K562 (cell line): ENCODE measurements around the gene NFATC2. TPM values are rescaled to one million over a fixed set of nuclear protein-coding genes. Genes with fewer than 3 reads are reported as not detected.

Experiments
- CBFA2T3 ChIP-seq: fragments of 450-650 bp; IDR thresholded peaks from 2 replicates; pipeline ENCODE4 v1.6.1; 2017
- CCNT2 ChIP-seq: IDR thresholded peaks from 2 replicates; pipeline ENCODE4 v1.6.1; 2011; ENCODE audit warnings: borderline replicate concordance, low read depth, mild to moderate bottlenecking, moderate library complexity, mixed read lengths, low read length; ENCODE audit not compliant: insufficient read length; ENCODE audit errors: extremely low read depth
- CHD2 ChIP-seq: IDR thresholded peaks from 2 replicates; pipeline ENCODE4 v1.6.1; 2011; ENCODE audit warnings: low read depth, low read length
- DLX4 ChIP-seq: fragments of 250-450 bp; sonication (Bioruptor Pico); IDR thresholded peaks from 2 replicates; pipeline ENCODE4 v1.6.1; 2021; ENCODE audit warnings: mild to moderate bottlenecking
- ELK1 ChIP-seq: sonication (generic); formaldehyde crosslinking; IDR thresholded peaks from 2 replicates; pipeline ENCODE4 v1.8.1; 2022; ENCODE audit warnings: missing genetic modification reagents
- EWSR1 ChIP-seq: fragments of 450-650 bp; IDR thresholded peaks from 2 replicates; pipeline ENCODE4 v1.6.1; 2018; ENCODE audit warnings: borderline replicate concordance, mild to moderate bottlenecking, low read depth, moderate library complexity; ENCODE audit not compliant: partially characterized antibody
- FOSL1 ChIP-seq: fragments of 200-800 bp; sonication (Bioruptor generic); conservative IDR thresholded peaks from 2 replicates; pipeline ENCODE4 v1.6.1; 2016; ENCODE audit warnings: missing genetic modification characterization, missing compliant biosample characterization
- FOXJ2 ChIP-seq: fragments of 200-800 bp; sonication (Bioruptor generic); IDR thresholded peaks from 2 replicates; pipeline ENCODE4 v1.6.1; 2016; ENCODE audit warnings: missing genetic modification characterization, missing compliant biosample characterization
- FOXK1 ChIP-seq: sonication (generic); formaldehyde crosslinking; IDR thresholded peaks from 2 replicates; pipeline ENCODE4 v1.8.0; 2022; ENCODE audit warnings: missing genetic modification reagents, mild to moderate bottlenecking, borderline replicate concordance
- MTA3 ChIP-seq: fragments of 450-650 bp; formaldehyde crosslinking; IDR thresholded peaks from 2 replicates; pipeline ENCODE4 v1.6.1; 2017; ENCODE audit warnings: mild to moderate bottlenecking, borderline replicate concordance
- NFATC3 ChIP-seq: fragments of 450-650 bp; IDR thresholded peaks from 2 replicates; pipeline ENCODE4 v1.6.1; 2017; ENCODE audit warnings: mild to moderate bottlenecking
- PHF20 ChIP-seq: fragments of 450-650 bp; IDR thresholded peaks from 2 replicates; pipeline ENCODE4 v1.6.1; 2018; ENCODE audit not compliant: partially characterized antibody
- POLR3G ChIP-seq: IDR thresholded peaks from 2 replicates; pipeline ENCODE4 v1.6.1; 2011; ENCODE audit not compliant: insufficient read length, insufficient replicate concordance; ENCODE audit errors: extremely low read depth
- SMARCA4 ChIP-seq: fragments of 450-650 bp; IDR thresholded peaks from 2 replicates; pipeline ENCODE4 v1.6.1; 2016
- SREBF1 ChIP-seq: fragments of 150-350 bp; IDR thresholded peaks from 2 replicates; pipeline ENCODE4 v1.6.1; 2014; ENCODE audit warnings: antibody characterized with exemption, low read depth, low read length, borderline replicate concordance
- TARDBP ChIP-seq: fragments of 450-650 bp; IDR thresholded peaks from 2 replicates; pipeline ENCODE4 v1.6.1; 2016
- ZNF165 ChIP-seq: fragments of 250-450 bp; sonication (Bioruptor Pico); IDR thresholded peaks from 2 replicates; pipeline ENCODE4 v1.4.0; 2020; ENCODE audit warnings: borderline replicate concordance
- ZNF175 ChIP-seq: fragments of 200-800 bp; sonication (Bioruptor generic); IDR thresholded peaks from 2 replicates; pipeline ENCODE4 v1.6.1; 2016; ENCODE audit warnings: low read depth, mild to moderate bottlenecking, missing genetic modification characterization, missing compliant biosample characterization
- ZNF197 ChIP-seq: fragments of 200-800 bp; sonication (Bioruptor generic); IDR thresholded peaks from 2 replicates; pipeline ENCODE4 v1.6.1; 2016; ENCODE audit warnings: low read depth, missing genetic modification characterization, missing compliant biosample characterization
- ZNF384 ChIP-seq: IDR thresholded peaks from 2 replicates; pipeline ENCODE4 v1.6.1; 2012; ENCODE audit warnings: low read depth, low read length, improper control_type of control experiment
- ZNF408 ChIP-seq: fragments of 250-450 bp; sonication (Bioruptor Pico); IDR thresholded peaks from 2 replicates; pipeline ENCODE4 v1.4.0; 2020; ENCODE audit warnings: low read depth, mild to moderate bottlenecking, moderate library complexity
- ZNF551 ChIP-seq: fragments of 250-450 bp; sonication (Bioruptor Pico); IDR thresholded peaks from 2 replicates; pipeline ENCODE4 v1.5.0; 2021; ENCODE audit warnings: mild to moderate bottlenecking, moderate library complexity
- ZNF586 ChIP-seq: fragments of 450-650 bp; formaldehyde crosslinking; conservative IDR thresholded peaks from 2 replicates; pipeline ENCODE4 v1.4.0; 2020; ENCODE audit warnings: mild to moderate bottlenecking, moderate library complexity
- ZNF740 ChIP-seq, 3 experiments: fragments of 200-800 bp in 1 of 3; sonication (Bioruptor generic) in 1 of 3; sonication (generic) in 1 of 3; formaldehyde crosslinking in 1 of 3; IDR thresholded peaks; 2 replicates each; pipeline versions ENCODE4 v1.6.1 to v1.8.0; 2016 to 2022; ENCODE audit warnings: mild to moderate bottlenecking in 2 of 3, missing compliant biosample characterization in 2 of 3, missing genetic modification characterization in 2 of 3, missing genetic modification reagents in 1 of 3
- polyA plus RNA-seq, 8 experiments: library from polyadenylated mRNA; depleted of rRNA in 4 of 8; stranded (reverse) in 5 of 8; unstranded in 3 of 8; fragments of >200 nt; fragmentation: Nextera tagmentation in 2 of 8; fragmentation: Illumina TruSeq in 1 of 8; extraction: Ambion mirVana in 2 of 8; extraction: Trizol in 1 of 8; gene quantifications; 2 replicates each; pipeline versions ENCODE4 v1.2.1 to v1.2.3, GENCODE V29; 2011 to 2014; ENCODE audit warnings: inconsistent platforms in 1 of 8, missing spikeins in 1 of 8
- total RNA-seq, 7 experiments: library from RNA; depleted of rRNA in 6 of 7; stranded (reverse); fragments of >200 nt in 6 of 7; fragmentation: Illumina TruSeq in 2 of 7; extraction: Trizol in 2 of 7; gene quantifications; 2 replicates each; pipeline versions ENCODE4 v1.2.1 to v1.2.3, GENCODE V29; 2011 to 2021; ENCODE audit warnings: low replicate concordance in 1 of 7
- TF ChIP-seq, protein P1 (sequence below): fragments of 150-350 bp; IDR thresholded peaks from 2 replicates; pipeline ENCODE4 v1.6.1; 2014; ENCODE audit warnings: low read depth, mild to moderate bottlenecking, low read length, borderline replicate concordance

NFATC2 gene
- total and polyA plus RNA-seq, 9 of the 15 experiments (the other 6 are each of a cell fraction or from before 2014, with no cell fraction given), result 1.9 to 11.2 (median 3.0) TPM

DNA sequence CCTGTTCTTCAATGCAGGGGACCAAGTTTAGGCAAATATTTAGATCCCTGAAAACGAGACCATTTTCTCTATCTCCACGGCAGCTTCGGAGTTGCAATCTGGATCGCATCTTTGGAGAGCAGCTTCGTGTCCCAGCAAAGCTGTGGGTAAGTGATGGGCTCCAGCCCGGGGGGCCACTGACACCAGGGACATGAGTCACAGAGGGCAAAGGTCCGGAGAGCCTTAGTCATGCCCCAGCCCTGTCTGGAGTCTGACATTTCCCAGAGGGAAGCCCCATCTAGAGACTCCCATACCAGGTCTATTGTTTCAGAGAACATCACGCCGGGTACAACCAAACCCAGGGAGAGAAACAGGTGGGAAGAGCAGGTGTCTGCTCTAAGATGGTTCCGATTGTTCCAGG, 95.9 kb downstream of the NFATC2 start (continued):
- TF ChIP-seq ELK1 (CRISPR knock-in tag), result no peak
- no peak for TF ChIP-seq EWSR1
- no peak for TF ChIP-seq ZNF384
- no peak for TF ChIP-seq CHD2
- no peak for TF ChIP-seq FOXK1 (CRISPR knock-in tag)
- TF ChIP-seq, protein P1, sequence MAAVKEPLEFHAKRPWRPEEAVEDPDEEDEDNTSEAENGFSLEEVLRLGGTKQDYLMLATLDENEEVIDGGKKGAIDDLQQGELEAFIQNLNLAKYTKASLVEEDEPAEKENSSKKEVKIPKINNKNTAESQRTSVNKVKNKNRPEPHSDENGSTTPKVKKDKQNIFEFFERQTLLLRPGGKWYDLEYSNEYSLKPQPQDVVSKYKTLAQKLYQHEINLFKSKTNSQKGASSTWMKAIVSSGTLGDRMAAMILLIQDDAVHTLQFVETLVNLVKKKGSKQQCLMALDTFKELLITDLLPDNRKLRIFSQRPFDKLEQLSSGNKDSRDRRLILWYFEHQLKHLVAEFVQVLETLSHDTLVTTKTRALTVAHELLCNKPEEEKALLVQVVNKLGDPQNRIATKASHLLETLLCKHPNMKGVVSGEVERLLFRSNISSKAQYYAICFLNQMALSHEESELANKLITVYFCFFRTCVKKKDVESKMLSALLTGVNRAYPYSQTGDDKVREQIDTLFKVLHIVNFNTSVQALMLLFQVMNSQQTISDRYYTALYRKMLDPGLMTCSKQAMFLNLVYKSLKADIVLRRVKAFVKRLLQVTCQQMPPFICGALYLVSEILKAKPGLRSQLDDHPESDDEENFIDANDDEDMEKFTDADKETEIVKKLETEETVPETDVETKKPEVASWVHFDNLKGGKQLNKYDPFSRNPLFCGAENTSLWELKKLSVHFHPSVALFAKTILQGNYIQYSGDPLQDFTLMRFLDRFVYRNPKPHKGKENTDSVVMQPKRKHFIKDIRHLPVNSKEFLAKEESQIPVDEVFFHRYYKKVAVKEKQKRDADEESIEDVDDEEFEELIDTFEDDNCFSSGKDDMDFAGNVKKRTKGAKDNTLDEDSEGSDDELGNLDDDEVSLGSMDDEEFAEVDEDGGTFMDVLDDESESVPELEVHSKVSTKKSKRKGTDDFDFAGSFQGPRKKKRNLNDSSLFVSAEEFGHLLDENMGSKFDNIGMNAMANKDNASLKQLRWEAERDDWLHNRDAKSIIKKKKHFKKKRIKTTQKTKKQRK, result no peak
- no peak for TF ChIP-seq TARDBP
- no peak for TF ChIP-seq ZNF165
- no peak for TF ChIP-seq MTA3
- 0 out of 2 replicates have a peak, but pooled peaks have one; percentile 11 for TF ChIP-seq CBFA2T3
- no peak for TF ChIP-seq PHF20
- TF ChIP-seq ZNF408 (CRISPR knock-in tag), result no peak
- no peak for TF ChIP-seq NFATC3
- TF ChIP-seq ZNF197 (CRISPR knock-in tag), result no peak
- peak; percentile 67 for TF ChIP-seq FOSL1
- TF ChIP-seq ZNF175 (CRISPR knock-in tag), result no peak
- TF ChIP-seq ZNF586 (CRISPR knock-in tag), result no peak
- TF ChIP-seq ZNF551, result no peak
- no peak for TF ChIP-seq SREBF1
- TF ChIP-seq SMARCA4, result 0 out of 2 replicates have a peak, but pooled peaks have one; percentile 13
- no peak for TF ChIP-seq DLX4 (CRISPR knock-in tag)
- TF ChIP-seq CCNT2, result no peak
- TF ChIP-seq ZNF740 (CRISPR knock-in tag; IDR thresholded peaks at IDR 0.05), result no peak
- no peak for TF ChIP-seq ZNF740 (tag; IDR thresholded peaks at IDR 0.05)
- no peak for TF ChIP-seq POLR3G
- TF ChIP-seq FOXJ2, result no peak
